ENCODE measurements around the gene NOG. TPM values are rescaled to one million over a fixed set of nuclear protein-coding genes. Genes with fewer than 3 reads are reported as not detected.

The NOG gene
- total and polyA plus RNA-seq, 9 of the 15 experiments (the other 6 are each of a cell fraction or from before 2014, with no cell fraction given): not detected

GRCh38 chr17:56636265-56636664 lies 42.8 kb downstream of the NOG start:
- Histone ChIP-seq H2AFZ (ENCODE audit: low read depth, low read length) (no peak overlapping the region), H3K36me3 (ENCODE audit: control insufficient read depth, insufficient read depth, low read length) (no peaks in the 10 kb centered on the region), H4K20me1 (replicated peaks; ENCODE audit: control insufficient read depth, insufficient read depth, low read length) (no peaks in the 10 kb centered on the region), H3K9me1 (ENCODE audit: control insufficient read depth, insufficient read depth, low read length) (no peaks in the 10 kb centered on the region), H3K4me2 (ENCODE audit: insufficient read depth, low read length) (no peak overlapping the region), H3K9me3 (replicated peaks; ENCODE audit: control insufficient read depth, insufficient read depth, low read depth, low read length) (no peaks in the 10 kb centered on the region), H3K4me1 (replicated peaks in 1 of 2; ENCODE audit: control insufficient read depth in 2 of 2, insufficient read depth in 2 of 2, low read length in 2 of 2) (no peaks in the 10 kb centered on the region), H3K79me2 (ENCODE audit: control insufficient read depth, insufficient read depth, low read length) (no peaks in the 10 kb centered on the region), H3K27ac (ENCODE audit: extremely low read depth, low read depth, low read length) (no peak overlapping the region), H3K27me3 (ENCODE audit: control insufficient read depth in 2 of 2, insufficient read depth in 2 of 2, low read length in 2 of 2) (no peaks in the 10 kb centered on the region; a peak in 1 of 5 replicates), H3K4me3 (no peak overlapping the region), H3K9ac (ENCODE audit: insufficient read depth in 1 of 2, low read depth in 2 of 2, low read length in 2 of 2) (no peak overlapping the region)
- in situ Hi-C loops (cut with MboI) (no loop called here), intact Hi-C loops (cut with micrococcal nuclease) (no loop called here)
- FAIRE-seq: no peak
- ChIA-PET POLR2A (interaction anchor here (0.6 kb wide), 2 partner anchors 13 to 195 kb away, joined by 3 read pairs; no protein-coding TSS in a partner anchor), CTCF (ENCODE audit: low intra/inter-chr PET ratio) (no interaction called here)
- DNase-seq (ENCODE audit: extremely low read depth in 1 of 4, low spot score in 3 of 4): no peak
- TF ChIP-seq ZNF717 (CRISPR knock-in tag; IDR thresholded peaks at IDR 0.05) (no peak), CHCHD3 (CRISPR knock-in tag; IDR thresholded peaks at IDR 0.05) (no peak), ZNF780A (CRISPR knock-in tag; IDR thresholded peaks at IDR 0.05) (no peak), TAF9B (IDR thresholded peaks at IDR 0.05; ENCODE audit: partially characterized antibody) (no peak), HSF4 (CRISPR knock-in tag; IDR thresholded peaks at IDR 0.05; ENCODE audit: borderline replicate concordance) (no peak), TGIF2 (CRISPR knock-in tag; IDR thresholded peaks at IDR 0.05) (no peak), ILK (tag; IDR thresholded peaks at IDR 0.05; ENCODE audit: borderline replicate concordance, low read depth) (no peak), ZNF407 (IDR thresholded peaks at IDR 0.05; ENCODE audit: low read depth) (no peak), HES1 (IDR thresholded peaks at IDR 0.05; ENCODE audit: low read depth) (no peak), ARID2 (IDR thresholded peaks at IDR 0.05) (no peak), ZNF282 (CRISPR knock-in tag; IDR thresholded peaks at IDR 0.05) (no peak), SMARCA5 (IDR thresholded peaks at IDR 0.05) (no peak)
- BruUV-seq (replicated peaks): no TSS peak
- no peak for ATAC-seq
- 0% methylated on average over 3 of the region's 3 CpGs for WGBS (ENCODE audit: insufficient coverage, low coverage, missing lambda C conversion rate)

Data from K562 (cell line).